DND-41 (cell line): Measurements from ENCODE around the gene MICALL2.

ENCODE experiments used
- CTCF ChIP-seq: IDR thresholded peaks from 2 replicates; pipeline ENCODE4 v1.5.1; 2012; ENCODE audit warnings: borderline replicate concordance, low read length, moderate library complexity, mild to moderate bottlenecking; ENCODE audit not compliant: poor library complexity, severe bottlenecking; ENCODE audit errors: extremely low read depth
- EZH2 ChIP-seq: IDR thresholded peaks from 3 replicates; pipeline ENCODE4 v1.6.1; 2012; ENCODE audit warnings: borderline replicate concordance, low read depth, mild to moderate bottlenecking, moderate library complexity, low read length, inconsistent platforms; ENCODE audit not compliant: severe bottlenecking

GRCh38 chr7:1466524-1467271, 7.4 kb upstream of the MICALL2 start:
- no peak for TF ChIP-seq CTCF
- no peak for TF ChIP-seq EZH2
